DMS114 treated with DMSO at 0.1 percent for 48 hours (cell line): ENCODE data around the gene MRPS2.

ENCODE experiments used
- DNase-seq: peaks from one replicate; lab custom pipeline; 2025; ENCODE audit not compliant: unreplicated experiment; lab: John Stamatoyannopoulos, UW

The MRPS2 gene

GRCh38 chr9:135480071-135480939 lies 20.2 kb upstream of the MRPS2 start:
- peak; percentile 26 for DNase-seq

GRCh38 chr9:135480940-135481310 lies 19.6 kb upstream of the MRPS2 start:
- no peak for DNase-seq

GRCh38 chr9:135482015-135482754 lies 18.3 kb upstream of the MRPS2 start:
- DNase-seq, result no peak

- DNase-seq, result no peak
Measured at GRCh38 chr9:135484460-135485277, 15.8 kb upstream of the MRPS2 start.

- no peak for DNase-seq
Measured at GRCh38 chr9:135485385-135485784, 15.1 kb upstream of the MRPS2 start.

- no peak for DNase-seq
Measured at GRCh38 chr9:135485832-135486231, 14.7 kb upstream of the MRPS2 start.

GRCh38 chr9:135486267-135487065 lies 14.0 kb upstream of the MRPS2 start:
- no peak for DNase-seq

GRCh38 chr9:135487281-135488012 lies 13.0 kb upstream of the MRPS2 start:
- DNase-seq, result no peak

GRCh38 chr9:135488013-135488330 lies 12.5 kb upstream of the MRPS2 start:
- DNase-seq, result no peak

GRCh38 chr9:135488527-135488926 lies 12.0 kb upstream of the MRPS2 start:
- DNase-seq, result no peak

- no peak for DNase-seq
Measured at GRCh38 chr9:135489188-135489906, 11.1 kb upstream of the MRPS2 start.

- no peak for DNase-seq
Measured at GRCh38 chr9:135490166-135490870, 10.2 kb upstream of the MRPS2 start.

- DNase-seq, result no peak
Measured at GRCh38 chr9:135490980-135491464, 9.5 kb upstream of the MRPS2 start.

GRCh38 chr9:135491764-135492163 lies 8.7 kb upstream of the MRPS2 start:
- no peak for DNase-seq

- DNase-seq, result no peak
Measured at GRCh38 chr9:135492886-135493669, 7.4 kb upstream of the MRPS2 start.

GRCh38 chr9:135494791-135495559 lies 5.5 kb upstream of the MRPS2 start:
- DNase-seq, result no peak
